ENCODE data around the gene GALNT14.
"Not testable (repeated sequence)": the region's sequence is repeated elsewhere in the genome, so short reads cannot be mapped to it uniquely, and the experiment has no call there.

The GALNT14 gene

DNA sequence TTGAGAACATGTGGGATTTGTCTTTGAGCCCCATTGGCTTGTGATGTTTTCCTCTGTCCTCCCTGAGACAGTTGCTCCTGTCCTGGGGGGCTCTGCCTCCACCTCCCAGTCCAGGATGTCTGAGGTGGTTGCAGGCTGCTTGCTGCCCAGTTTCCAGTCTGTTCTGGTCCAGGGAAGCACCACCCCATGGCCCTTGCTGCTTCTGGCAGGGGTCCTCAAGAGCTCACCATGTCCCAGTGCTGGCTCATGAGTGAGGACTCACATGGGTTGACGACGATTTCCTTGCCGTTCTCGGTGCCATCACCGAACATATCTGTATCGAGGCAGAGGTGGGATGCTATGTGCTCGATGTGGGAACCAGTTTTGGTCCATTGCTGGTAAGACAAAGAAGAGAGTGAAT, 227.6 kb downstream of the GALNT14 start:
- DNase-seq (ENCODE audit: extremely low read depth in 1 of 2, low read depth in 1 of 2), result no peak

DNA sequence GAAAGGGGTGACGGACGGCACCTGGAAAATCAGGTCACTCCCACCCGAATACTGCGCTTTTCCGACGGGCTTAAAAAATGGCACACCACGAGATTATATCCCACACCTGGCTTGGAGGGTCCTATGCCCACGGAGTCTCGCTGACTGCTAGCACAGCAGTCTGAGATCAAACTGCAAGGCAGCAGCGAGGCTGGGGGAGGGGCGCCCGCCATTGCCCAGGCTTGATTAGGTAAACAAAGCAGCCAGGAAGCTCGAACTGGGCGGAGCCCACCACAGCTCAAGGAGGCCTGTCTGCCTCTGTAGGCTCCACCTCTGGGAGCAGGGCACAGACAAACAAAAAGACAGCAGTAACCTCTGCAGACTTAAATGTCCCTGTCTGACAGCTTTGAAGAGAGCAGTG, 233.8 kb downstream of the GALNT14 start:
- DNase-seq (ENCODE audit: extremely low read depth in 1 of 2, low read depth in 1 of 2), result not testable (repeated sequence)

DNA sequence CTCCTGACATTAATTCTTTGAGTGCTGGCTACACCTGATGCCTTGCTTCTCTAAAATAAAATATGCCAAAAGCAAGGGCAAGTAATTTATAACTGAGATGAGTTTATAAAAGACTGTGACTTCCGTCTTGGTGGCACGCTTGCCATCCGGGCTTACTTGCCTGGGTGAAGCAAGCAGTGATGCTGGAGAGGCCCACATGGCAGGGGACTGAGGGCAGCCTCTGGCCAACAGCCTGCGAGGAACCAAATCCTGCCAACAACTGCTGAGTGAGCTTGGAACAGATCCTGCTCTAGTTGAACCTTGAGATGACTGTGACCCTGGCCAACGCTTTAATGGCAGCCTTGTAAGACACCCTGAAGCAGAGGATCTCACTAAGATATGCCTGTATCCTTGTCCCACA, 234.9 kb downstream of the GALNT14 start:
- no peak for DNase-seq (ENCODE audit: extremely low read depth in 1 of 2, low read depth in 1 of 2)

DNA sequence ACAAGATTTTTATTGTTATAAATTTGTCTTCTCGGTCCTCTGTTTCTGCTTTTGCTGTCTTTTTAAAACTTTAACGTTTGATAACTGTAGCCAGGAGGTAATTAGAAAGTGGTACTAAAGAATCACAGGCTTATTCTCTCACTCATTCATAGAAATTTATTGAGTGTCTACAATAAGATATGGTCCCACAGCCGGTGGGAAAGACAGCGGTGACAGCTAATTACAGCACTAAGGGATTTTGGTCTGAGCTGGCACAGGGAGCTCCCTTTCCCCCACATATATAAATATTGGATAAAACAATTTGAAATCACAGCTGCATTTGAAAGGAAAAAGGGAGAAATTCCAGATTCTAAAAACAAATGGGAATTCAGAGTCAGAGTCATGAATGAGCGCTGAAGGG, 237.9 kb downstream of the GALNT14 start:
- DNase-seq (ENCODE audit: extremely low read depth in 1 of 2, low read depth in 1 of 2), result no peak

DNA sequence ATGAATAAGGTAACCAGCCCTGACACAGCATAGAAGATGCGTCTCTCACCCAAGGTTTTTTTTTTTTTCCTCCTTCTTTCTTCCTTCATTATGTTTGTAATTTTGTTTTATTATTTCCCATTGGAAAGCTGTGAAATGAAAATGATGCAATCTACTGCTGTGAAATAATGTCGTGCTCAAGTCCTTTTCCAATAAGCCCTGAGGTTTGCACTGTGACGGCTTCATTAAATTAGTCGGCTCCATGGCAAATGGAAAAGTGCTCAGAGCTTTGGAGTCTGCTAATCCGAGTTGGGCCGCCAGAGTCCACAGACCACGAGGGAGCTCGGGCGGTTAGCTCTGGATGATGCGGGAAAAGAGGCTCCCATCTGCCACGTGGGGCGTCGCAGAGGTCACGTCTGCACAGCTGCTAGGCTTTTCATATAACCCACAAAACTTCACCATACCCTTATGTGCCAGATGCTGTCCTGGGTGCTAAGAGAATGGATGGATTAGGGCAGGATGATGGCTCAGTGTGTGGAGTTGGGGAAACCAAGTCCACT, 238.7 kb downstream of the GALNT14 start:
- no peak for DNase-seq (ENCODE audit: extremely low read depth in 1 of 2, low read depth in 1 of 2)

DNA sequence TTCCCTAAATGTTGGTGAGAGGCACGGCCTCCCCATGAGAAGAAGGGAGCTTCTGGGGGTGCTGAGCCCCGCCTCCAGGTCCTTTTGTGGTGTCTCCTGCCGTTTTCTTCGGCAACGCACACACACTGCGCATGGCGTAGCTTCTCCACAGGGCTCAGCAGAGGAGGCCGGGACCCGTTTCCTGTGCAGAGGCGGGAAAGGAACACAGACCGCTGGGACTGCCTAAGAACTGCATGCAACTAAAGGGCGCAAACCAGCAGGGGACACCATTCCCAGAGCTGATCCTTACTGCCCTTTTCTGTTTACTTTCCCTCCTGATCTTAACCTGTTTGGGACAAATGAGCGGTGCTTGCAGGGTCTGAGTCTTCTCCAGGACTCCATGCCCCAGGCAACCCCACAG, 240.7 kb downstream of the GALNT14 start:
- DNase-seq (ENCODE audit: extremely low read depth in 1 of 2, low read depth in 1 of 2), result no peak

DNA sequence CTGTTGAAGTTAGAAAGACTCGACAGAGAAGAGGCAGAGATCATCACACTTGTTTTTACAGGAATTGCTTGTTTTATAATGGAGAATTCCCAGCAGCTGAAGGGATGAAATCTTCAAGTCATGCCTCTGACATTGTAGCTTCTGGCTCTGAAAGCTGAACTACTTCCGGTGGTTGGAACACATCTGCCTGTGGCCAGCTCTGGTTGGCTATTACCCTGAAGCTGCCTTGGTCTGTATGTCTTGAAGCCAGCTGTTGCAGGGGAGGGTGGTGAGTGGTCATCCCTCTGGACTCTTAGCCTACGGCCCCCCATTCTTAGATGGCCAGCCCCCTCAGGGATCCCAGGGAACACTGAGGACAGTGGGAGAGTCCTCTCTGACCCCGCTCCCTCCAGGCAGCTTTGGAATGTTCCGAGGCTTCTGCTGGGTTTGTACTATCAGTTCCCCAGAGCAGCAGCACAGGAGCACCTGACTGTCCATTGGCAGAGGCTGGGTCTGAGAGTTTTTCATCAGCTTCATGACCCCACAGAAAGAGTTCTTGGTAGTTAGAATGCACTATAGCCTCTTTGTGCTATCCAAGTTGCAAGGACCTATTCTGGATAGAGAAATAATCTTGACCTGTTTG, 243.6 kb downstream of the GALNT14 start:
- DNase-seq (ENCODE audit: extremely low read depth in 1 of 2, low read depth in 1 of 2), result no peak

DNA sequence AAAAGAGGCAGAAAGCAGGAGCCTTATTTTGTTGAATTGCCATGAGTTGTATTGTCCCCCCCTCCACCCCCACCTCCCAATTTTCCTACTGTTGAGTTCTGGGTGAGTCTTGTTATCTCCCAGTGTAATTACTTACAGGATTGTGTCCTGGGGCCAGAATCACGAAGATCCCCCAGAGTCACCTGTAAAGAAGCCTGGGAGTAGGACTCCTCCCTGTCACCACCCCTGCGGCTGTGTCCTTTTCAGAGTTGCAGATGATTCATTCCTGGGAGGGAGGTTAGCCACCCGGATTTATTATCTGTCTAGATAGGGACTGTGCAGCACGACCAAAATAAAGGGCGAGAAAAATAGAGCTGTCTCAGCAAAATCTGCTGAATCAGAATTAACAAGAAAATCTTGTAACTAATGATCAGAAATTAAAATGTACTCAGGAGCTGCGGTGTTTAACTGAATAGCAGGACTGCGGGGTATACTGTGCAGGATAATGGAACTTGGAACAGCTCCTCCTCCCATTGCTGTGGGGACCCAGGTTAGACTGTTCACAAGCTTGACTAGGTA, 249.3 kb downstream of the GALNT14 start:
- DNase-seq (ENCODE audit: extremely low read depth in 1 of 2, low read depth in 1 of 2), result no peak

DNA sequence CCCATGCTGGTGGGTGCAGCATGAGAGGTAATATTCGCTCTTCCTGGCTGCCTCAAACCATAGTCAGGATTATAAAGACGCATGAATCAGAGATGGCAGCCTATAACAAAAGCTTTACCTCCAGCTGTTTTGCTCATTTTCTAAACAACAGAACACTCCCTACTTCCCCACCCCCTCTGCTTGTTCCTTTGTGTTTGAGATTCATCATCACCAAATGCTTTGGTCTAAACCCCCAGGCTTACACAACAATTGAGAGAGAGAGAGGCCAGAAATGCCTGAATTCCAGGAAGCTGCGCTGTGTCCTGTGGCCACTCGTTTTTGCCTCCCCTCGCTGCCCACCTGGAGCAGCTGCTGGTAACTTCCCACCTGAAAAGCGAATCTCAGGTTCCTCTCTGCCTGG, 252.2 kb downstream of the GALNT14 start:
- no peak for DNase-seq (ENCODE audit: extremely low read depth in 1 of 2, low read depth in 1 of 2)

DNA sequence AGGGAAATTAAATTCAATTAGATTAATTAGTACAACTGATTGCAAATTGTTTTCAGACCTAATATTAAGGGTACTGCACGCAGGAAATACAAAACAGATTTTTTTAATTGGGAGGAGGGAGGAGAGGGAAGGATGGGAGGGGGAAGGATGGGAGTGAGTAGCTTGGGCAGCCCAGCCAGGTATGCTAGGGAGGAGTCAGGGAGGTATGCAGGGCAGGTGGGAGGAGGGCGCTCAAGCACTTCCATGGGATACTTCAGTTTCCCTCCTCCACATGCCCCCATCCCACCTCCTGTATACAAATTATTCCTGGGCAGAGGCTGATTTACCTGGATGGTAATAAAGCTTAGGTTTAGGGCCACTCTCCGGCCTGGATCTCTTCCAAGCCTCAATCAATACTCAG, 254.4 kb downstream of the GALNT14 start:
- DNase-seq (ENCODE audit: extremely low read depth in 1 of 2, low read depth in 1 of 2), result no peak

DNA sequence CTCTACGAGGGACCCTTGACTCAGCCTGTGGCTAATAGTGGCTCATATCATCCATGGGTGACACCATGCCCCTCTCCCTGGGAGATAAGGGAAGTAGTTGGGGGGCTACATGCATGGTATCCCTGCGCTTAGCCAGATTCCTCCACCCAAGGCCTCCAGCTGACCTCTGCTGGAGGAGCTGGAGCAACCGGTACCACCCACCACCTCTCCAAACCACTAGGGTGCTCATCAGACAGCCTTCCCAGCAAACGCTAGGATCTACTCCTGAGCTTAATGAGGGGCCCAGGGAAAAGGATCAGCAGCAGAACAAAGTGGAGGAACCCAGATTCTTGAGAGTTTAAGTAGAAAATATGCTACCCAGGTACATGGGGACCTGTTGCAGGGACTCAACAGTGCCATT, 255.1 kb downstream of the GALNT14 start:
- DNase-seq (ENCODE audit: extremely low read depth in 1 of 2, low read depth in 1 of 2), result no peak

DNA sequence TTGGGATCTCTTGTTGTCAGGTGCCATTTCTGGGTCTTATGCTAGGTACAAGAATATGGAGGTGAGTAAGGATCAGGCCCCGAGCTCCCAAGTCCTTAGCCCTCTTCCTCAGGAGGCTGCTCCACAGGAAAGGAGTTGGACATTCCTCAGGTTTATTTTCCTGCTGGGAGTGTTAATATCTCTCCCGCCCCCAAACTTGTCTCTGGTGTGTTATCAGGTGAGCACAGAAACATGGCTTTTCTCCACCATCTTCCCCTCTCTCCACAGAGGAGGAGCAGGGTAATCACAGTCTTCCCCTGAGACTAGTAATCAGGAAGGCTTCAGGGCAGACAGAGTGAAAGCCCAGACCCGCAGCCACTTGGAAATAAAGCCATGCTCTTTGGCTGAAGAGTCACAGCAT, 257.7 kb downstream of the GALNT14 start:
- no peak for DNase-seq (ENCODE audit: extremely low read depth in 1 of 2, low read depth in 1 of 2)

DNA sequence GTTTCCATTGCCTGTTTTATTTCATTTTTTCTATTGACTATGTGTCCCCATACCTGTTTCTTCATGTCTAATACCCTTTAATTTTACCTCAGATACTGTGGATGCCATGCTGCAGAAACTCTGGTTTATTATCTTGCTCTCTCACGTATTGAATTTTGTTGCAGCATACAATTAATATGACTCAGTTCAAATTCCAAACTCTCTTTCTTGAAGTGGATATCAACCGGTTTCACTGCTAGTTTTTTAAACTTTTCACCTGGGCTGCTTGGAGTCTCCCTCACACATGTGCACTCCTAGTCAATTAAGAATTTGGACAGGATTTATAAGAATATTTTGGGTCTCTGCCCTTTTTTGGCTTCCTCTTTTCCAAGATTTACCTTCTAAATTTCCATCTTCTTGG, 260.4 kb downstream of the GALNT14 start:
- DNase-seq (ENCODE audit: extremely low read depth in 1 of 2, low read depth in 1 of 2), result no peak

DNA sequence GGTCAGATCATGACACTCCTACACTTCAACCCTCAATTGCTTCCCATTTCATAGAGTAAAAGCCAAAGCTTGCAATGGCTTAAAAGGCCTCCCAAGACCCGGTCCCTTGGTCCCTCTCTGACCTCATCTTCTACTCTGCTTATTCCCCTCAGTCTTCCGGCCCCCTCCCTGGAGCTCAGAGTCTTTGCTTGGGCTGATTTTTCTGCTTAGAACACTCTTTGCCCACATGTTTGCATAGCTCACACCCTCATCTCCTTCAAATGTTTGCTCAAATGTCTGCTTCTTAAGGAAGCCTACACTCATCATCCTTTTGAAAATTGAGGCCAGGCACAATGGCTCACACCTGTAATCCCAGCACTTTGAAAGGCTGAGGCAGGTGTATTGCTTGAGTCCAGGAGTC, 265.4 kb downstream of the GALNT14 start:
- DNase-seq (ENCODE audit: extremely low read depth in 1 of 2, low read depth in 1 of 2), result no peak

DNA sequence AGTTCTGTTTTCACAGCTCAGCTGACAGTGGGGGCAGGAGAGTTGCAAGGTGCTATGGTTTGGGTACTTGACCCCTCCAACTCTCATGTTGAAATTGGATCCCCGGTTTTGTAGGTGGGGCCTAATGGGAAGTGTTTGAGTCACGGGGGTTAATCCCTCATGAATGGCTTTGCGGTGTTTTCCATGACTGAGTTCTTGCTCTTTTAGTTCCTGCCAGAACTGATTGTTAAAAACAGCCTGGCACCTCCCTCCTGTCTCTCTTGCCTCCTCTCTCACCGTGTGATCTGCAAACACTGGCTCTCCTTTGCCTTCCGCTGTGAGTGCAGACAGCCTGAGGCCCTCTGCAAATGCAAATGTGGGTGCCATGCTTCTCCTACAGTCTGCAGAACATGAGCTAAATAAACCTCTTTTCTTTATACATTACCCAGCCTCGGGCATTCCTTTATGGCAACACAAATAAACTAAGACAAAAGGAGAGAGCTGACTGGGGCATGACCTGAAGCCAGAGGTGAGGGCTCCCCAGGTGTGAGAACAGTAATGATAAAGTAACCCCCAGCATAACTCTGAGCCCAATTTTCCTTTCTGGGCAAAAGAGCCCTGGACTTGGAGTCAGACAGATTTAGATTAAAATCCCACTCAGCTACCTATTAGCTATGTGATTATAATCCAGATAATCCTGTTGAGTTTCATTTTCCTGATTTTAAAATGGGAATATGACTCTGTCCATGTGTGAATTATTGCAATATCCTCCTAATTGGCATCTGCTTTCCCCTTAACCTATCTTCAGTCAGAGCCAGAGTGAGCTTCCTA, 266.1 kb downstream of the GALNT14 start:
- no peak for DNase-seq (ENCODE audit: extremely low read depth in 1 of 2, low read depth in 1 of 2)

DNA sequence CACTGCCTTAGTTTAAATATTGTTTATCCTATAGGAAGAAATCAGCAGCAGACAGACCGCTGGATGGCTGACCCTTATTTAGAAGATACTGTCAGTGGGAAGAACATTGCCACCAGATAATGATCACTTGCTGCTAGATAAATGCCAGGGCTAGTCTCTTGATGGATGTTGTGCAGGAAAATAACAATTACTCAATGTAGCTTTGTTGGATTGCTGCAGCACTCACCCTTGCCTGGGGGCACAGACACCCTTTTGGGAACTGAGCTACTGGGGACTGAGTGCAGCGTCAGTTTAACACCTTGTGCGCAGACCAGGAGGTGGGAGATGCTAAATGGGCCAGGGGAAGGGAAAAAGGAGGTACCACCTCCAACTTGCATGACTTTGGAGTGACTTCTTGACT, 266.8 kb downstream of the GALNT14 start:
- no peak for DNase-seq (ENCODE audit: extremely low read depth in 1 of 2, low read depth in 1 of 2)

DNA sequence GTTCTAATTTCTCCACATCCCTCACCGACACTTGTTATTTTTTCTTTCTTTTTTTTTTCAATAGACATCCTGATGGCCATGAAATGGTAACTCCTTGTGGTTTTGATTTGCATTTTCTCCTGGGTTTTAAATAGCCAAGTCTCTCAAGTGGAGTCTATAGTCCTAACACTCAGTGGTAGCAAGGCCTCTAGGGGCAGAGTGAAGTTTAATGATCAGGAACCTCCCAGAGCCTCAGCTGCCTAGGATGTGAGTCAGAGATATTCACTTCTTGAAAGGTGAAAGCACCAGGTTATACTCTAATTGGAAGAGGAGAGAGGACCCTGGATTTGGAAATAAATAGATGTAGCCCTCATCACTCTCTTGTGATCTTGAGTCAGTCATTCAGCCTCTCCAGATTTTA, 268.3 kb downstream of the GALNT14 start:
- DNase-seq (ENCODE audit: extremely low read depth in 1 of 2, low read depth in 1 of 2), result no peak

DNA sequence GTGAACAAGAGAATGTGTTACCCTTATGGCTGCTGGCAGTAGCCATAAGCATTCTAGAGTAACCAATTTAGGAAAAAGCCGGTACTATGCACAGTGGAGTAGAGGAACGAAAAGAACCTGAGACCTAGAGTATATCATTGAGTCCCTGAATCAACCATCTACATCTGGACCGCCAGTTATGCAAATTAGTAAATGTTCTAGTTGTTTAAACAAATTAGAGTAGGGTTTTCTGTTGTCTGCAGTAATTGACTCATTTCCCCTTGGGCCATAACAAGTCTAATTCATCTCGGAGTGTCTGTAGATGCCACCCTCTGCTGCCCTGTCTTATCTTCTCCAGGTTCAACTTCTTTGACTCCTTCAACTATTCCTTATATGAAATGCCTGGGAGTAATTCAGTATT, 270.9 kb downstream of the GALNT14 start:
- DNase-seq (ENCODE audit: extremely low read depth in 1 of 2, low read depth in 1 of 2), result no peak

DNA sequence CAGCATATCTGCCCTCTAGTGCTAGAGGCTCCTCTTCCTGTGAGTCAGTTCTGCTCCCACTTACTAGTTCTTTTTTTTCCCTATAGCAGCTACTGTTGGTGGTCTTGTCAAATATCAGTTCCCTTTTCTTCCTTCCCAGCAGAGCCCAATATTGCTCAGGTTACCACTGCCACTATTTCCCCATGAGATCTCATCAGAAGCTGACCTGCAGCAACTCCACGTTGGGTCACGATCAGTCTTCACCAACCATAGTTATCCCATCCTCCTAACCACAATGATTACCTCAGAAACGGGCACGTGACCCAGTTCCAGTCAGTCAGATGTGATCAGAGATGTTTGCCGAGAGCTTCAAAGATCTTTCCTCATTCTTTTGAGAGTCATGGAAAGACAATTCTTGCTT, 271.3 kb downstream of the GALNT14 start:
- no peak for DNase-seq (ENCODE audit: extremely low read depth in 1 of 2, low read depth in 1 of 2)

DNA sequence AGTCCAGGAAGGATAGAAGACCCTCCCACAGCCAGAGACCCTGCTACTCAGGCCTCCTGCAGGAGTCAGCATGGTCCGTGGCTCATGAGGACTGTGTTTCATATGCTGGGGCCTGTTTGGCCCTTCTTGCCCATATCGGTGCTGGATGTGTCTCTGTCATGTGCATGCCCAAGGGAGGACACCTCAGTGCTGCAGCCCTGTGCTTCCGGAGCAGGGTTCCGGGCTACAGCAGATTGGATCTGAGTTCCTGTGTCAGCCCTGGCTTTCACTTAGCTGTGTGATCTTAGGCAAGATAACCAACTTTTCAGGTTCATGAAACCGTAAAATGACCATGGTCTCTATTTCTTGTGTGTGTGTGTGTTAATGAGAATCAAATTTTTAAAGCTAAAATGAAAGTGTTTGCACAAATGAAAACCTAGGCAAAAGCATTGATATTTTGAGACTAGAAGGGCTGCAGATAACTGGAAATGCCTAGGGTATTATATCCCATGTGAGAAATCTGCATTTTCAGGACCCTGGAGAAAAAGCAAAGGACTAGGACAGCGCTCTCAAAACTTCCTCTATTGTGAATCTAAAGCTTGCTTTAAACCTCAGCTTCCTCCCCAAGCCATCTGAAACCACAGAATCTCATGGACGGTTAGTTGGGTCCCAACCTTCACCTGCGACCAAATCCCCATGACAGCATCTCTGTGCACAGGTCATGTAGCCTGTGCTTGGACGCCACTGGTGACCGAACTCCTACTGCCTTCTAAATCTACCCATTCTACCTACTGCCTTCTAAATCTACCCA, 272.2 kb downstream of the GALNT14 start:
- no peak for DNase-seq (ENCODE audit: extremely low read depth in 1 of 2, low read depth in 1 of 2)

DNA sequence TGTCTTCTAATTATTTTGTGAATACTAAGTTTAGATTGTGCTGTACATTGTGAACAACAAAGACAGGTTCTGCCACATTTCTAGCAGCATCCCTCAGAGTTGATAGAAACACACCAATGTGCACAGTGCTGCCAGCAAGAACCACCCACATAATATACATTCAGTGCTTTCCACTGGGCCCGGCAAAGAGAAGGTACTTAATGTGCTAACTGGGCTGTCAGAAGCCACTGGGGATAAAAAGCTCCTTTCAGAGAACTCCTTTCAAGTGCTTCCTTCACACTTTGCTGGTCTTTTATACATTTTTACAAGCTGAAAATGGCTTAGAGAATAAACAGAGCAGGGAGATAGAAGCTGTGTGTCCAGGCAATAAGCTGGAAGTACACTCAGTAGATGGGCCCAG, 273.0 kb downstream of the GALNT14 start:
- no peak for DNase-seq (ENCODE audit: extremely low read depth in 1 of 2, low read depth in 1 of 2)

Measured in activated CD8-positive, alpha-beta memory T cell treated with anti-CD3 and anti-CD28 coated beads for 1 hour (primary cell).